SK-N-SH treated with all-trans-retinoic acid at 6 μM for 48 hours (cell line): Measurements from ENCODE around the gene SLC38A7.

Source experiments
- ARNTL ChIP-seq: fragments of 450-650 bp; formaldehyde crosslinking; IDR thresholded peaks from 2 replicates; pipeline ENCODE4 v1.5.0; 2020; ENCODE audit warnings: low read depth, mild to moderate bottlenecking, moderate library complexity, borderline replicate concordance
- CSDC2 ChIP-seq: fragments of 250-450 bp; sonication (Bioruptor Pico); IDR thresholded peaks from 2 replicates; pipeline ENCODE4 v1.5.0; 2020; ENCODE audit warnings: mild to moderate bottlenecking, moderate library complexity
- ESRRG ChIP-seq: fragments of 250-450 bp; sonication (Bioruptor Pico); IDR thresholded peaks from 2 replicates; pipeline ENCODE4 v1.6.1; 2021; ENCODE audit warnings: mild to moderate bottlenecking
- GLIS3 ChIP-seq: fragments of 250-450 bp; sonication (Bioruptor Pico); IDR thresholded peaks from 2 replicates; pipeline ENCODE4 v1.5.0; 2020; ENCODE audit warnings: mild to moderate bottlenecking, moderate library complexity
- OSR1 ChIP-seq: fragments of 250-450 bp; sonication (Bioruptor Pico); IDR thresholded peaks from 2 replicates; pipeline ENCODE4 v1.8.0; 2022; ENCODE audit warnings: moderate library complexity, mild to moderate bottlenecking, inconsistent platforms
- SNAI2 ChIP-seq: fragments of 250-450 bp; sonication (Bioruptor Pico); IDR thresholded peaks from 2 replicates; pipeline ENCODE4 v1.5.0; 2020; ENCODE audit warnings: mild to moderate bottlenecking, moderate library complexity
- TCF4 ChIP-seq: fragments of 250-450 bp; sonication (Bioruptor Pico); IDR thresholded peaks from 2 replicates; pipeline ENCODE4 v1.8.0; 2021; ENCODE audit warnings: mild to moderate bottlenecking, moderate library complexity, borderline replicate concordance
- TSHZ2 ChIP-seq: fragments of 250-450 bp; sonication (Bioruptor Pico); IDR thresholded peaks from 2 replicates; pipeline ENCODE4 v1.5.0; 2020; ENCODE audit warnings: mild to moderate bottlenecking, moderate library complexity
- ZFP30 ChIP-seq: fragments of 450-650 bp; formaldehyde crosslinking; IDR thresholded peaks from 2 replicates; pipeline ENCODE4 v1.5.0; 2022; ENCODE audit warnings: mild to moderate bottlenecking, moderate library complexity
- ZNF70 ChIP-seq: fragments of 450-650 bp; formaldehyde crosslinking; IDR thresholded peaks from 2 replicates; pipeline ENCODE4 v1.5.0; 2020; ENCODE audit warnings: mild to moderate bottlenecking, moderate library complexity
- ZNF8 ChIP-seq: fragments of 450-650 bp; formaldehyde crosslinking; IDR thresholded peaks from 2 replicates; pipeline ENCODE4 v1.5.0; 2020; ENCODE audit warnings: mild to moderate bottlenecking, moderate library complexity
- TF ChIP-seq, protein P1 (sequence below): fragments of 250-450 bp; sonication (Bioruptor Pico); IDR thresholded peaks from 2 replicates; pipeline ENCODE4 v1.5.1; 2020; ENCODE audit warnings: low read depth, mild to moderate bottlenecking, moderate library complexity
- TF ChIP-seq, protein P2 (sequence below): fragments of 250-450 bp; sonication (Bioruptor Pico); IDR thresholded peaks from 2 replicates; pipeline ENCODE4 v1.8.0; 2021; ENCODE audit warnings: low read depth, mild to moderate bottlenecking, moderate library complexity, borderline replicate concordance
- TF ChIP-seq, protein P3 (sequence below): fragments of 250-450 bp; sonication (Bioruptor Pico); IDR thresholded peaks from 2 replicates; pipeline ENCODE4 v1.8.0; 2020; ENCODE audit warnings: mild to moderate bottlenecking, moderate library complexity, borderline replicate concordance

- TF ChIP-seq CSDC2 (CRISPR knock-in tag) (no peak), TCF4 (no peak), ARNTL (CRISPR knock-in tag) (no peak), SNAI2 (CRISPR knock-in tag) (no peak), ESRRG (CRISPR knock-in tag) (no peak), ZNF70 (CRISPR knock-in tag) (no peak), TSHZ2 (no peak), ZFP30 (CRISPR knock-in tag) (no peak), OSR1 (no peak), GLIS3 (CRISPR knock-in tag) (no peak), ZNF8 (CRISPR knock-in tag) (no peak)
- TF ChIP-seq, protein P1, sequence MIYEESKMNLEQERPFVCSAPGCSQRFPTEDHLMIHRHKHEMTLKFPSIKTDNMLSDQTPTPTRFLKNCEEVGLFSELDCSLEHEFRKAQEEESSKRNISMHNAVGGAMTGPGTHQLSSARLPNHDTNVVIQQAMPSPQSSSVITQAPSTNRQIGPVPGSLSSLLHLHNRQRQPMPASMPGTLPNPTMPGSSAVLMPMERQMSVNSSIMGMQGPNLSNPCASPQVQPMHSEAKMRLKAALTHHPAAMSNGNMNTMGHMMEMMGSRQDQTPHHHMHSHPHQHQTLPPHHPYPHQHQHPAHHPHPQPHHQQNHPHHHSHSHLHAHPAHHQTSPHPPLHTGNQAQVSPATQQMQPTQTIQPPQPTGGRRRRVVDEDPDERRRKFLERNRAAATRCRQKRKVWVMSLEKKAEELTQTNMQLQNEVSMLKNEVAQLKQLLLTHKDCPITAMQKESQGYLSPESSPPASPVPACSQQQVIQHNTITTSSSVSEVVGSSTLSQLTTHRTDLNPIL (CRISPR knock-in tag) = no peak
- TF ChIP-seq, protein P2, sequence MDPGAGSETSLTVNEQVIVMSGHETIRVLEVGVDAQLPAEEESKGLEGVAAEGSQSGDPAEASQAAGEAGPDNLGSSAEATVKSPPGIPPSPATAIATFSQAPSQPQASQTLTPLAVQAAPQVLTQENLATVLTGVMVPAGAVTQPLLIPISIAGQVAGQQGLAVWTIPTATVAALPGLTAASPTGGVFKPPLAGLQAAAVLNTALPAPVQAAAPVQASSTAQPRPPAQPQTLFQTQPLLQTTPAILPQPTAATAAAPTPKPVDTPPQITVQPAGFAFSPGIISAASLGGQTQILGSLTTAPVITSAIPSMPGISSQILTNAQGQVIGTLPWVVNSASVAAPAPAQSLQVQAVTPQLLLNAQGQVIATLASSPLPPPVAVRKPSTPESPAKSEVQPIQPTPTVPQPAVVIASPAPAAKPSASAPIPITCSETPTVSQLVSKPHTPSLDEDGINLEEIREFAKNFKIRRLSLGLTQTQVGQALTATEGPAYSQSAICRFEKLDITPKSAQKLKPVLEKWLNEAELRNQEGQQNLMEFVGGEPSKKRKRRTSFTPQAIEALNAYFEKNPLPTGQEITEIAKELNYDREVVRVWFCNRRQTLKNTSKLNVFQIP = no peak
- TF ChIP-seq, protein P3, sequence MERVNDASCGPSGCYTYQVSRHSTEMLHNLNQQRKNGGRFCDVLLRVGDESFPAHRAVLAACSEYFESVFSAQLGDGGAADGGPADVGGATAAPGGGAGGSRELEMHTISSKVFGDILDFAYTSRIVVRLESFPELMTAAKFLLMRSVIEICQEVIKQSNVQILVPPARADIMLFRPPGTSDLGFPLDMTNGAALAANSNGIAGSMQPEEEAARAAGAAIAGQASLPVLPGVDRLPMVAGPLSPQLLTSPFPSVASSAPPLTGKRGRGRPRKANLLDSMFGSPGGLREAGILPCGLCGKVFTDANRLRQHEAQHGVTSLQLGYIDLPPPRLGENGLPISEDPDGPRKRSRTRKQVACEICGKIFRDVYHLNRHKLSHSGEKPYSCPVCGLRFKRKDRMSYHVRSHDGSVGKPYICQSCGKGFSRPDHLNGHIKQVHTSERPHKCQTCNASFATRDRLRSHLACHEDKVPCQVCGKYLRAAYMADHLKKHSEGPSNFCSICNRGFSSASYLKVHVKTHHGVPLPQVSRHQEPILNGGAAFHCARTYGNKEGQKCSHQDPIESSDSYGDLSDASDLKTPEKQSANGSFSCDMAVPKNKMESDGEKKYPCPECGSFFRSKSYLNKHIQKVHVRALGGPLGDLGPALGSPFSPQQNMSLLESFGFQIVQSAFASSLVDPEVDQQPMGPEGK (CRISPR knock-in tag) = no peak
Observed at GRCh38 chr16:58716468-58716867, 31.9 kb upstream of the SLC38A7 start.
